Fibroblast of pulmonary artery (primary cell): ENCODE results near the gene COA3.

Source experiments
- DNase-seq: peaks from one replicate; pipeline ENCODE4 v3.0.0-alpha.2; 2010; ENCODE audit warnings: low read depth
- H3K4me3 ChIP-seq: replicated peaks from 2 replicates; pipeline ENCODE4 v1.5.1; 2011; ENCODE audit warnings: low read depth, mild to moderate bottlenecking, control low read depth, low read length, moderate library complexity
- CTCF ChIP-seq: IDR thresholded peaks from 2 replicates; pipeline ENCODE4 v1.5.1; 2011; ENCODE audit warnings: mild to moderate bottlenecking, control low read depth, low read length, inconsistent platforms; ENCODE audit errors: missing control alignments

The COA3 gene

GRCh38 chr17:42798383-42799380, at the start of gene COA3, which contains the start of gene CNTD1:
Gene COA3 (minus strand): TSS chr17:42798704. CDS start chr17:42798681, 23 bp downstream.
Gene CNTD1 (plus strand): TSS chr17:42798861. CDS start chr17:42799068, 207 bp downstream.
- H3K4me3 ChIP-seq, result peak within 1 kb of the TSS; percentile 78
- no peak for TF ChIP-seq CTCF
- DNase-seq, result peak; percentile 86

- H3K4me3 ChIP-seq, result no peak overlapping the region
- TF ChIP-seq CTCF, result no peak
- no peak for DNase-seq
Observed at GRCh38 chr17:42848093-42848492, 49.6 kb upstream of the COA3 start.

GRCh38 chr17:42846594-42847280, 48.2 kb upstream of the COA3 start:
- H3K4me3 ChIP-seq, result no peak overlapping the region
- no peak for TF ChIP-seq CTCF
- DNase-seq, result peak; percentile 57

- no peak for DNase-seq
- no peak overlapping the region for H3K4me3 ChIP-seq
- TF ChIP-seq CTCF, result no peak
Observed at GRCh38 chr17:42845918-42846593, 47.6 kb upstream of the COA3 start.

- H3K4me3 ChIP-seq, result no peak overlapping the region
- TF ChIP-seq CTCF, result no peak
- DNase-seq, result no peak
Observed at GRCh38 chr17:42845556-42845917, 47.0 kb upstream of the COA3 start.

GRCh38 chr17:42844761-42845555, 46.5 kb upstream of the COA3 start:
- TF ChIP-seq CTCF, result no peak
- DNase-seq, result no peak

More at GRCh38 chr17:42844761-42845555, 46.5 kb upstream of the COA3 start:
- no peak overlapping the region for H3K4me3 ChIP-seq
